Common myeloid progenitor, CD34-positive (primary cell): ENCODE results near the gene PTPRN2.

Experiments
- CTCF ChIA-PET: fragments of 350-600 bp; sonication (Branson Sonifier 250); formaldehyde crosslinking; loops from one replicate; lab custom pipeline; 2021; ENCODE audit warnings: antibody characterized with exemption; lab: Charles Lee
- POLR2A ChIA-PET: fragments of 350-600 bp; sonication (Branson Sonifier 250); formaldehyde crosslinking; loops from one replicate; lab custom pipeline; 2021; ENCODE audit warnings: antibody characterized with exemption; lab: Charles Lee
- DNase-seq, 3 donors: peaks; one replicate each; pipeline versions ENCODE4 v3.0.0 to v3.0.0-alpha.2; 2013
- H3K27ac ChIP-seq, 2 experiments: 1 replicate in 1 of 2; 2 replicates in 1 of 2; pipeline ENCODE4 v1.7.0; 2013; ENCODE audit warnings: inconsistent platforms in 2 of 2, low read length in 2 of 2, mild to moderate bottlenecking in 2 of 2, low read depth in 1 of 2, moderate library complexity in 1 of 2; ENCODE audit not compliant: severe bottlenecking in 2 of 2, insufficient read depth in 1 of 2, poor library complexity in 1 of 2
- H3K27me3 ChIP-seq, 5 experiments: replicated peaks in 2 of 5; 1 replicate in 3 of 5; 2 replicates in 2 of 5; pipeline versions ENCODE4 v1.6.1 to v1.7.0; 2013; ENCODE audit warnings: low read length in 4 of 5, mild to moderate bottlenecking in 2 of 5, moderate library complexity in 2 of 5, inconsistent platforms in 1 of 5; ENCODE audit not compliant: insufficient read depth in 5 of 5, control insufficient read depth in 4 of 5
- H3K36me3 ChIP-seq, 4 experiments: 1 replicate in 2 of 4; 2 replicates in 2 of 4; pipeline versions ENCODE4 v1.6.1 to v1.7.0; 2013; ENCODE audit warnings: low read length in 3 of 4, control low read depth in 1 of 4, mild to moderate bottlenecking in 1 of 4; ENCODE audit not compliant: control insufficient read depth in 4 of 4, insufficient read depth in 4 of 4
- H3K4me1 ChIP-seq, 4 experiments: 1 replicate in 3 of 4; 2 replicates in 1 of 4; pipeline versions ENCODE4 v1.6.1 to v1.7.1; 2013; ENCODE audit warnings: low read length in 3 of 4, mild to moderate bottlenecking in 3 of 4, control low read depth in 1 of 4, inconsistent platforms in 1 of 4, moderate library complexity in 1 of 4; ENCODE audit not compliant: control insufficient read depth in 4 of 4, insufficient read depth in 4 of 4; ENCODE audit errors: control extremely low read depth in 1 of 4
- H3K4me3 ChIP-seq, 7 experiments: 1 replicate in 4 of 7; 2 replicates in 3 of 7; pipeline versions ENCODE4 v1.5.1 to v1.7.0; 2013; ENCODE audit warnings: mild to moderate bottlenecking in 7 of 7, low read length in 6 of 7, moderate library complexity in 6 of 7, inconsistent platforms in 2 of 7, low read depth in 2 of 7, control low read depth in 1 of 7; ENCODE audit not compliant: insufficient read depth in 4 of 7, control insufficient read depth in 1 of 7; ENCODE audit errors: extremely low read depth in 1 of 7
- H3K9me3 ChIP-seq, 5 experiments: 1 replicate in 4 of 5; 2 replicates in 1 of 5; pipeline versions ENCODE4 v1.6.1 to v1.7.1; 2013; ENCODE audit warnings: low read length in 4 of 5, mild to moderate bottlenecking in 2 of 5, inconsistent platforms in 1 of 5, low read depth in 1 of 5, moderate library complexity in 1 of 5; ENCODE audit not compliant: control insufficient read depth in 4 of 5, insufficient read depth in 2 of 5; ENCODE audit errors: control extremely low read depth in 1 of 5
- WGBS: methylation state at CpG from one replicate; pipeline ENCODE4 v1.1.5; 2013; ENCODE audit not compliant: insufficient coverage; 5-methylcytosine and 5-hydroxymethylcytosine counted together

Gene PTPRN2

DNA sequence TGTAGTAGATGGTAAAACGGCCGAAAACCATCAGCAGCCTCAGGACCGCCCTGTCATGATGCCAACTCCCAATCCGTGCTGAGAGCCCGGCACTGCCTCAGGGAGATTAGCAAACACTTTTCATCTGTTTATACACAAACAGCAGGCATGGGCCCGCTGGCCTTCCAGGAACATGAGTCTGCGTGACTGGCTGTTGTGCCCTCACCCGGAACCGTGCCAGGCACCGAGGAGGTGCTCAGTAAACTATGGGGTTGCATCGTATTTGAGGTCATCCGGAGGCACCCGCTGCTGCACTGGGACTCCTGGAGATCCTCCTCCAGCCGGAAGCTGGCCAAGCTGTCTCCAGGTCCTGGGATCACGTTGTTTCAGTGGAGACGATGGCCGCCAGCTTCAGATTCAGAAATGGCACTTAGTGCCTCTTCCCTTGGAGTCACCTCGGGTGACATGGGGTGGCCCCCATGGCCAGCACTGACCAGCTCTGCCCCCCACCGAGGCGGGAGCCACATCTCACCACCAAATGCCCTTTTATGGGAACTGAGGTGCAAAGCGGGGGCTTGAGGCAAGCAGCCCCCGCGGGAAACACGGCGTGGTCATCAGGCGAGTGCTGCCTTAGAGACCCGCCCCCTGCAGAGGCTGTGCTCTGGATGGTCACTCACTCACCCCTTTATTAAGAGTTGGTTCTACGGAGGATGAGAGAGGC, 585.9 kb downstream of the PTPRN2 start:
- Histone ChIP-seq H3K9me3 (no peaks in the 10 kb centered on the region), H3K36me3 (no peaks in the 10 kb centered on the region), H3K27me3 (peaks cover 0 to 3% (median 0%) of the 10 kb centered on the region in 5 experiments), H3K27ac (no peak overlapping the region), H3K4me3 (no peak overlapping the region), H3K4me1 (no peaks in the 10 kb centered on the region)
- DNase-seq: no peak
- POLR2A ChIA-PET: no interaction called here
- WGBS: 90% methylated on average over 28 of the region's 28 CpGs
- CTCF ChIA-PET: no interaction called here

DNA sequence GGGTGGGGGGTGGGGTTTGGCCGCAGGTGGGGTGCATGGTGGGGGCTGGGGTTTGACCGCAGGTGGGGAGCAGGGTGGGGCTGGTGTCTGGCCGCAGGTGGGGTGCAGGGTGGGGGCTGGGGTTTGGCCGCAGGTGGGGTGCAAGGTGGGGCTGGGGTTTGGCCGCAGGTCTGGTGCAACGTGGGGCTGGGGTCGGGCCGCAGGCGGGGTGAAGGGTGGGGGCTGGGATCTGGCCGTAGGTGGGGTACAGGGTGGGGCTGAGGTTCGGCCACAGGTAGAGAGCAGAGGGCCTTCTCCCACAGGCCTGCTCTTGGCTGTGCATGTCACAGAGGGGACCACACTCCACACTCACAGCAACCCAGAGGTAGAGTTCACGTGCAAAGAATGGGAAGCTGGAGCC, 586.6 kb downstream of the PTPRN2 start:
- Histone ChIP-seq H3K27ac (no peak overlapping the region), H3K27me3 (peaks cover 0 to 3% (median 0%) of the 10 kb centered on the region in 5 experiments), H3K9me3 (no peaks in the 10 kb centered on the region), H3K4me3 (no peak overlapping the region), H3K36me3 (no peaks in the 10 kb centered on the region), H3K4me1 (no peaks in the 10 kb centered on the region)
- ChIA-PET CTCF (no interaction called here), POLR2A (no interaction called here)
- WGBS: 93% methylated on average over 5 of the region's 12 CpGs
- DNase-seq: no peak

DNA sequence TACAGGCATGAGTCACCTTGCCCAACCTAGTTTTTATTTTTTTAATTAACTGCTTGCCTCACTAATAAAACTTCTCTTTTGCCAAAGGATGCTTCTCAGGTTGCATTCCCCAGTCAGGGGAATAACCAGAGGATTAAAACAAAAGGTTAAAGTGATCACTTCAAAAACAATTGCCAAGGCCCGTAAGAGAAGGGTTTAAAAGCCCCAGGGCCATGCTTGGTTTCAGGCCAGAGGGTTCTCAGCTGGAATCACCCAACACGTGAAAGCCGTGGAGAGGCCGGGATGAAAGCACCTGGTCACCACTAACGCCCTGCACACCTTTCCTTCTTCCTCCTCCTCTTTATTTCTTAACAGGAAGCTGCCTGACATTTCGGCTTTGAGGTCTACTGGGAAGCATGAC, 587.5 kb downstream of the PTPRN2 start:
- CTCF ChIA-PET: no interaction called here
- peaks cover 0 to 3% (median 0%) of the 10 kb centered on the region in 5 experiments for H3K9me3 ChIP-seq
- H3K4me3 ChIP-seq: no peak overlapping the region
- H3K4me1 ChIP-seq: no peaks in the 10 kb centered on the region
- POLR2A ChIA-PET: no interaction called here
- H3K27me3 ChIP-seq: no peaks in the 10 kb centered on the region
- no peak for DNase-seq
- H3K27ac ChIP-seq: no peak overlapping the region
- H3K36me3 ChIP-seq: no peaks in the 10 kb centered on the region
- 68% methylated on average over 3 of the region's 6 CpGs for WGBS

DNA sequence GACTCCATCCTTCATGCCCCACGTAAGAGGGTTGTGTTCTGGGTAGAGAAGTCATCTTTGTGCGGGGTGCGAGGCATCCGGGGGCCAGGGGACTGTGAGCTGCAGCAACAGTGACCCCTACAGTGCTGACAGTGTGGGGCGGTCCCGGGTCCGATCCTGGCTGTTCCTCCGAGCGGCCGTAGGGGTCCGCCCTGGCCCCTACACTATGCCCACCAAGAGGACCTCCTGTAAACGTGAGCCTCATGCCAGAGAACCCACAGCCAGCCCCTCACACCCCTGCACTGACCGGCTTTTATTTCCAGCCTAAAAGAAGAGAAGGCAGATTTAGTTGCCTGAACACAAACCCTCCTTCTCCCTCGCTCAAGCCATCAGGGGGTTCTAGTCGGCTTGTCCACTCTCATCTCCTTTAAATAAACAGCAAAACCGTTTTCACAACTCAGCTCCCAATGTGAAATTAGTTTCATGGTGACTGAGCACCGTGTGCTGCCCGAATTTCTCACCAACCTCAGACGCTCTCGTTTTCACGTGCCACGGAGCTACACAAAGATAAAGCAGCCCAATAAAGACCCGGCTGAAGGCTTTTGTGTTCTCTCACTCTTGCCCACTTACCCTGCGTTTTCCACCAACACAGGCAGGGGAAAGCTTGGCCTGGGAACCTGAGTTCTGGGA, 588.6 kb downstream of the PTPRN2 start:
- Histone ChIP-seq H3K27ac (no peak overlapping the region), H3K9me3 (peaks cover 0 to 3% (median 0%) of the 10 kb centered on the region in 5 experiments), H3K27me3 (peaks cover 0 to 2% (median 0%) of the 10 kb centered on the region in 5 experiments), H3K4me1 (no peaks in the 10 kb centered on the region), H3K4me3 (no peak overlapping the region), H3K36me3 (no peaks in the 10 kb centered on the region)
- WGBS: 82% methylated on average over 23 of the region's 24 CpGs
- no peak for DNase-seq
- ChIA-PET POLR2A (no interaction called here), CTCF (no interaction called here)

DNA sequence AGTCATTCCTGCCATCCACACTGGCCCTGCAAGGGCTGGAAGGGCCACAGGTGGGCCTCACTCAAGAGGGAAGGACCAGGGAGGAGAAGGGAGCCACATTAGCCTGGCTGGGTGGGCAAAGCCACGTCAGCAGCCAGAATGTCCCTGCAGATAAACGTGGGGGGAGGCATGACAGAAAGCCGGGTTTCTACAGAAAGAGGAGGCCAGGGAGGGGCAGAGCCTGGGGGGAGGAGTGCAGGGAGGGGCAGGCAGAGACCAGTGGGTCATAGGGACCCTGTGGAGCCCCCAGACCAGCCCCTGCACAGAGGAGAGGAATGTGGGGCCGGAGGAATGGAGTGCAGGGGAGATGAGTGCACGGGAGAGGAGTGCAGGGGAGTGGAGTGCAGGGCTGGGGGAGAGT, 590.2 kb downstream of the PTPRN2 start:
- POLR2A ChIA-PET: no interaction called here
- DNase-seq: no peak
- 88% methylated on average over 4 of the region's 5 CpGs for WGBS
- CTCF ChIA-PET: no interaction called here
- H3K4me3 ChIP-seq: no peak overlapping the region
- peaks cover 0 to 3% (median 0%) of the 10 kb centered on the region in 5 experiments for H3K9me3 ChIP-seq
- H3K27me3 ChIP-seq: peaks cover 0 to 12% (median 0%) of the 10 kb centered on the region in 5 experiments
- no peaks in the 10 kb centered on the region for H3K36me3 ChIP-seq
- no peak overlapping the region for H3K27ac ChIP-seq
- H3K4me1 ChIP-seq: no peaks in the 10 kb centered on the region

DNA sequence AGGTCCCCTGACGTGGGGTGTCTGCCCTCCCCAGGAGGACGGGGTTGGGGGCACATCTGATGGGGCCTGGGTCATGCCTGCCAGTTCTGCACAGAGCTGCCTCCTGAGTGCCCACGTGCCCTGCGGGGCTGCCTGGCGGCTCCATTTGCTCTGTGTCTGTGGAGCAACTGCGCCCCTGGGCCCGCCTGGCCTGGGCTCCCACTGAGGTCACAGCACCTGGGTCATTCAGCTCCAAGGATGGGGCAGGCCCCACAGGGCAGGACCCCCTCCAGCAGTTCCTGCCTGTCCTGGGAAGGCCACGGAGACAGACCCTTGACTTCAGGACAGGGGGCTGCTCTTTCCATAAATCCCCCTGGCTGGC, 590.6 kb downstream of the PTPRN2 start:
- CTCF ChIA-PET: no interaction called here
- no peak overlapping the region for H3K4me3 ChIP-seq
- no peaks in the 10 kb centered on the region for H3K4me1 ChIP-seq
- no peak for DNase-seq
- peaks cover 0 to 14% (median 0%) of the 10 kb centered on the region in 5 experiments for H3K27me3 ChIP-seq
- no peaks in the 10 kb centered on the region for H3K36me3 ChIP-seq
- H3K9me3 ChIP-seq: peaks cover 0 to 3% (median 0%) of the 10 kb centered on the region in 5 experiments
- 95% methylated on average over 8 of the region's 8 CpGs for WGBS
- POLR2A ChIA-PET: no interaction called here
- H3K27ac ChIP-seq: no peak overlapping the region

DNA sequence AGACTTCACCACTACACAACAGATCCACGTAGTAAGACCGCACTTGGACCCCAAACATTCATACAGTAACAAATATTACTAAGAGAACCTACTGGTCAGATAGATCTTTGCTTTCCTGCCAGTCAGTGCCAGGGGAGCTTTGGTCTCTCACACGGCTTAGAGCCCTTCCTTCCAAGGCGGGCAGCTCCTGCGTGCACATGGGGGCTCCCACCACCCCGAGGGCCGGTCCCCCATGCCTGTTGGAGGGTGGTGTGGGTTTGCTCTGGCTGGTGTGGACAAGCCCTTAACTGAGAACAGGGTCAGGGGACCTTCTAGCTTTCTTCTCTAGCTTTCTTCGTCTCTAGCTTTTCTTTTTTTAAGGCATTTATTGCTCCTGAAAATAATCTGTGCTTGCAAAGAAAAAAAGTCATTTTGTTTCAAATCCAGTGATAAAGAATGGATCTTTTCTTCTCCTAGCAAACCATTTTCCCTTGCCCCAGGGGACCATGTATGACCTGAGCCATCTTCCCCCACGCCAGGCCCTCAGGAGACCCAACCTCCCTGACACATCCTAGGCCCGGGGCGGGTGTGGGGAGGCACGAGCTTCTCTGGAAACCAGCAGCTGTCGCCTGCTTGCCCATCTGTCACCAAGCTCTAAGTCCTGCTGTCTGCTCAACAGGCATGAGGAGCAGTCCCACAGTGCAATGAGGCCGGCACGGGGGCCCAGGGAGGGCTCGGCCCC, 591.1 kb downstream of the PTPRN2 start:
- no peak overlapping the region for H3K27ac ChIP-seq
- CTCF ChIA-PET: no interaction called here
- no peaks in the 10 kb centered on the region for H3K4me1 ChIP-seq
- no peak overlapping the region for H3K4me3 ChIP-seq
- H3K27me3 ChIP-seq: peaks cover 0 to 14% (median 0%) of the 10 kb centered on the region in 5 experiments
- no peak for DNase-seq
- H3K36me3 ChIP-seq: no peaks in the 10 kb centered on the region
- POLR2A ChIA-PET: no interaction called here
- WGBS: 89% methylated on average over 11 of the region's 16 CpGs
- peaks cover 0 to 3% (median 0%) of the 10 kb centered on the region in 5 experiments for H3K9me3 ChIP-seq
